HEK293 (cell line): Measurements from ENCODE around the gene PAAF1.

Source experiments
- CTCF ChIA-PET: fragments of 350-600 bp; formaldehyde crosslinking; extraction: SDS; loops from one replicate; lab custom pipeline; 2021; ENCODE audit warnings: antibody characterized with exemption; lab: Yijun Ruan, JAX
- POLR2A ChIA-PET: fragments of 300-600 bp; formaldehyde crosslinking; extraction: SDS; loops from one replicate; lab custom pipeline; 2020; ENCODE audit warnings: antibody characterized with exemption, inconsistent platforms; lab: Yijun Ruan, JAX
- H3K27ac ChIP-seq: fragments of 200-500 bp; sonication (Bioruptor generic); 2 replicates; pipeline ENCODE4 v1.5.1; 2014; ENCODE audit warnings: low read depth, low read length, control low read depth, inconsistent platforms; ENCODE audit errors: extremely low read depth
- H3K36me3 ChIP-seq, 2 experiments: fragments of 200-500 bp in 1 of 2; sonication (Bioruptor generic) in 1 of 2; 1 replicate in 1 of 2; 2 replicates in 1 of 2; pipeline ENCODE4 v1.5.1; 2014 to 2017; ENCODE audit warnings: inconsistent platforms in 2 of 2, low read length in 2 of 2; ENCODE audit not compliant: control insufficient read depth in 2 of 2, insufficient read depth in 1 of 2
- H3K4me1 ChIP-seq: fragments of 200-500 bp; sonication (Bioruptor generic); 2 replicates; pipeline ENCODE4 v1.5.1; 2014; ENCODE audit warnings: mild to moderate bottlenecking, low read length, inconsistent platforms; ENCODE audit not compliant: control insufficient read depth, insufficient read depth
- H3K4me3 ChIP-seq: 2 replicates; pipeline ENCODE4 v1.5.1; 2011; ENCODE audit warnings: low read depth, mild to moderate bottlenecking, control low read depth, low read length, moderate library complexity
- H3K9me3 ChIP-seq: fragments of 200-500 bp; sonication (Bioruptor generic); 2 replicates; pipeline ENCODE4 v1.5.1; 2014; ENCODE audit warnings: low read depth, low read length, inconsistent platforms; ENCODE audit not compliant: control insufficient read depth, insufficient read depth
- BCL11B ChIP-seq: fragments of 450-650 bp; formaldehyde crosslinking; IDR thresholded peaks from 2 replicates; pipeline ENCODE4 v1.5.1; 2016; ENCODE audit warnings: low read depth, missing biosample characterization, missing genetic modification characterization
- CTCF ChIP-seq: fragments of 450-650 bp; formaldehyde crosslinking; IDR thresholded peaks from 2 replicates; pipeline ENCODE4 v1.5.1; 2016; ENCODE audit warnings: missing biosample characterization, missing genetic modification characterization
- ELK4 ChIP-seq: IDR thresholded peaks from 2 replicates; pipeline ENCODE4 v1.6.1; 2011; ENCODE audit warnings: mild to moderate bottlenecking, low read depth, low read length, borderline replicate concordance
- GLI4 ChIP-seq: fragments of 450-650 bp; formaldehyde crosslinking; IDR thresholded peaks from 2 replicates; pipeline ENCODE4 v1.5.1; 2016; ENCODE audit warnings: missing biosample characterization, missing genetic modification characterization
- HOXD13 ChIP-seq: sonication (generic); formaldehyde crosslinking; IDR thresholded peaks from 2 replicates; pipeline ENCODE4 v1.8.0; 2022; ENCODE audit warnings: missing genetic modification reagents, borderline replicate concordance
- SCRT2 ChIP-seq: fragments of 450-650 bp; formaldehyde crosslinking; IDR thresholded peaks from 2 replicates; pipeline ENCODE4 v1.5.1; 2016; ENCODE audit warnings: missing biosample characterization, missing genetic modification characterization
- SP3 ChIP-seq: fragments of 450-650 bp; formaldehyde crosslinking; IDR thresholded peaks from 2 replicates; pipeline ENCODE4 v1.5.1; 2016; ENCODE audit warnings: missing biosample characterization, missing genetic modification characterization
- ZBTB8A ChIP-seq: fragments of 450-650 bp; formaldehyde crosslinking; IDR thresholded peaks from 2 replicates; pipeline ENCODE4 v1.5.1; 2016; ENCODE audit warnings: missing biosample characterization, missing genetic modification characterization
- ZFP41 ChIP-seq: fragments of 450-650 bp; formaldehyde crosslinking; IDR thresholded peaks from 2 replicates; pipeline ENCODE4 v1.5.1; 2016; ENCODE audit warnings: missing biosample characterization, missing genetic modification characterization, borderline replicate concordance
- ZNF248 ChIP-seq: fragments of 450-650 bp; formaldehyde crosslinking; IDR thresholded peaks from 2 replicates; pipeline ENCODE4 v1.5.1; 2017; ENCODE audit warnings: missing biosample characterization, missing genetic modification characterization
- ZNF416 ChIP-seq: fragments of 450-650 bp; formaldehyde crosslinking; IDR thresholded peaks from 2 replicates; pipeline ENCODE4 v1.5.1; 2016; ENCODE audit warnings: missing biosample characterization, missing genetic modification characterization
- ZNF423 ChIP-seq: fragments of 450-650 bp; formaldehyde crosslinking; IDR thresholded peaks from 2 replicates; pipeline ENCODE4 v1.5.1; 2016; ENCODE audit warnings: missing biosample characterization, missing genetic modification characterization
- ZNF426 ChIP-seq: fragments of 450-650 bp; formaldehyde crosslinking; IDR thresholded peaks from 2 replicates; pipeline ENCODE4 v1.5.1; 2017; ENCODE audit warnings: missing biosample characterization, missing genetic modification characterization, mild to moderate bottlenecking, inconsistent platforms, moderate library complexity
- ZNF561 ChIP-seq: fragments of 450-650 bp; IDR thresholded peaks from 2 replicates; pipeline ENCODE4 v1.5.1; 2018; ENCODE audit warnings: missing biosample characterization, missing genetic modification characterization, borderline replicate concordance
- ZNF571 ChIP-seq: fragments of 450-650 bp; formaldehyde crosslinking; IDR thresholded peaks from 2 replicates; pipeline ENCODE4 v1.5.0; 2017; ENCODE audit warnings: missing biosample characterization, missing genetic modification characterization
- ZNF629 ChIP-seq: fragments of 450-650 bp; formaldehyde crosslinking; IDR thresholded peaks from 2 replicates; pipeline ENCODE4 v1.5.1; 2017; ENCODE audit warnings: missing biosample characterization, missing genetic modification characterization
- ZNF664 ChIP-seq: fragments of 450-650 bp; formaldehyde crosslinking; IDR thresholded peaks from 2 replicates; pipeline ENCODE4 v1.5.1; 2016; ENCODE audit warnings: missing biosample characterization, missing genetic modification characterization
- TF ChIP-seq, protein P1 (sequence below): fragments of 450-650 bp; formaldehyde crosslinking; IDR thresholded peaks from 2 replicates; pipeline ENCODE4 v1.5.1; 2016; ENCODE audit warnings: missing biosample characterization, missing genetic modification characterization
- TF ChIP-seq, protein P2 (sequence below): fragments of 450-650 bp; formaldehyde crosslinking; IDR thresholded peaks from 2 replicates; pipeline ENCODE4 v1.5.1; 2016; ENCODE audit warnings: missing biosample characterization, missing genetic modification characterization
- TF ChIP-seq, protein P3 (sequence below): fragments of 450-650 bp; formaldehyde crosslinking; IDR thresholded peaks from 2 replicates; pipeline ENCODE4 v1.5.1; 2016; ENCODE audit warnings: missing biosample characterization, missing genetic modification characterization

The PAAF1 gene

GRCh38 chr11:73931951-73932350 lies 55.2 kb downstream of the PAAF1 start:
- H3K4me1 ChIP-seq: no peaks in the 10 kb centered on the region
- CTCF ChIA-PET: interaction anchor here (0.6 to 1.9 kb wide), 15 partner anchors 10 to 1451 kb away, joined by 3 to 18 read pairs (median 4); partner anchors contain the start of gene RAB6A
- no peak overlapping the region for H3K27ac ChIP-seq
- H3K4me3 ChIP-seq: no peak overlapping the region
- no peak for TF ChIP-seq ZNF561 (tag by site-specific recombination)
- no peak for TF ChIP-seq ZNF248 (tag by site-specific recombination)
- no peak for TF ChIP-seq ZBTB8A
- no peak for TF ChIP-seq GLI4 (tag by site-specific recombination)
- TF ChIP-seq ELK4: no peak
- no peak for TF ChIP-seq ZNF416
- TF ChIP-seq SCRT2 (tag by site-specific recombination): no peak
- TF ChIP-seq ZNF571 (tag by site-specific recombination): no peak
- TF ChIP-seq ZFP41 (tag by site-specific recombination): no peak
- TF ChIP-seq ZNF629 (tag by site-specific recombination): no peak
- H3K9me3 ChIP-seq: no peaks in the 10 kb centered on the region
- POLR2A ChIA-PET: interaction anchor here (0.7 to 1.4 kb wide), 2 partner anchors 171 to 172 kb away, joined by 3 to 5 read pairs; partner anchors contain the start of gene RAB6A
- peaks cover 4 to 48% of the 10 kb centered on the region in 2 experiments; a peak in 2 of 3 replicates for H3K36me3 ChIP-seq

GRCh38 chr11:73932781-73933180 lies 56.0 kb downstream of the PAAF1 start:
- Histone ChIP-seq H3K9me3 (no peaks in the 10 kb centered on the region), H3K27ac (no peak overlapping the region), H3K4me1 (no peaks in the 10 kb centered on the region), H3K4me3 (no peak overlapping the region), H3K36me3 (peaks cover 4 to 40% of the 10 kb centered on the region in 2 experiments; a peak in 2 of 3 replicates)
- ChIA-PET POLR2A (interaction anchor here (0.7 kb wide), 1 partner anchor 173 kb away, joined by 3 read pairs; no protein-coding TSS in a partner anchor), CTCF (interaction anchor here (0.7 to 1.9 kb wide), 4 partner anchors 16 to 581 kb away, joined by 3 to 9 read pairs (median 4); no protein-coding TSS in a partner anchor)
- TF ChIP-seq, protein P1, sequence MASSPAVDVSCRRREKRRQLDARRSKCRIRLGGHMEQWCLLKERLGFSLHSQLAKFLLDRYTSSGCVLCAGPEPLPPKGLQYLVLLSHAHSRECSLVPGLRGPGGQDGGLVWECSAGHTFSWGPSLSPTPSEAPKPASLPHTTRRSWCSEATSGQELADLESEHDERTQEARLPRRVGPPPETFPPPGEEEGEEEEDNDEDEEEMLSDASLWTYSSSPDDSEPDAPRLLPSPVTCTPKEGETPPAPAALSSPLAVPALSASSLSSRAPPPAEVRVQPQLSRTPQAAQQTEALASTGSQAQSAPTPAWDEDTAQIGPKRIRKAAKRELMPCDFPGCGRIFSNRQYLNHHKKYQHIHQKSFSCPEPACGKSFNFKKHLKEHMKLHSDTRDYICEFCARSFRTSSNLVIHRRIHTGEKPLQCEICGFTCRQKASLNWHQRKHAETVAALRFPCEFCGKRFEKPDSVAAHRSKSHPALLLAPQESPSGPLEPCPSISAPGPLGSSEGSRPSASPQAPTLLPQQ: no peak
- TF ChIP-seq, protein P2, sequence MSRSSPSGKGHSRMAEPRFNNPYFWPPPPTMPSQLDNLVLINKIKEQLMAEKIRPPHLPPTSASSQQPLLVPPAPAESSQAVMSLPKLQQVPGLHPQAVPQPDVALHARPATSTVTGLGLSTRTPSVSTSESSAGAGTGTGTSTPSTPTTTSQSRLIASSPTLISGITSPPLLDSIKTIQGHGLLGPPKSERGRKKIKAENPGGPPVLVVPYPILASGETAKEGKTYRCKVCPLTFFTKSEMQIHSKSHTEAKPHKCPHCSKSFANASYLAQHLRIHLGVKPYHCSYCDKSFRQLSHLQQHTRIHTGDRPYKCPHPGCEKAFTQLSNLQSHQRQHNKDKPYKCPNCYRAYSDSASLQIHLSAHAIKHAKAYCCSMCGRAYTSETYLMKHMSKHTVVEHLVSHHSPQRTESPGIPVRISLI (tag by site-specific recombination): no peak
- TF ChIP-seq CTCF (no peak), ZNF426 (tag by site-specific recombination) (no peak), ZNF664 (tag by site-specific recombination) (no peak), BCL11B (no peak), ELK4 (no peak), ZNF423 (no peak), HOXD13 (CRISPR knock-in tag) (no peak), SP3 (tag by site-specific recombination) (no peak)
- TF ChIP-seq, protein P3, sequence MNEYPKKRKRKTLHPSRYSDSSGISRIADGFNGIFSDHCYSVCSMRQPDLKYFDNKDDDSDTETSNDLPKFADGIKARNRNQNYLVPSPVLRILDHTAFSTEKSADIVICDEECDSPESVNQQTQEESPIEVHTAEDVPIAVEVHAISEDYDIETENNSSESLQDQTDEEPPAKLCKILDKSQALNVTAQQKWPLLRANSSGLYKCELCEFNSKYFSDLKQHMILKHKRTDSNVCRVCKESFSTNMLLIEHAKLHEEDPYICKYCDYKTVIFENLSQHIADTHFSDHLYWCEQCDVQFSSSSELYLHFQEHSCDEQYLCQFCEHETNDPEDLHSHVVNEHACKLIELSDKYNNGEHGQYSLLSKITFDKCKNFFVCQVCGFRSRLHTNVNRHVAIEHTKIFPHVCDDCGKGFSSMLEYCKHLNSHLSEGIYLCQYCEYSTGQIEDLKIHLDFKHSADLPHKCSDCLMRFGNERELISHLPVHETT (tag by site-specific recombination): no peak
